Measurements from ENCODE around the gene AKT2. TPM values are rescaled to one million over a fixed set of nuclear protein-coding genes. Genes with fewer than 3 reads are reported as not detected.
A peak's percentile ranks its signal among the peaks of the same experiment; 100 is the strongest.

The AKT2 gene
- total RNA-seq, 1 donor from 2014 or later: 163 TPM

DNA sequence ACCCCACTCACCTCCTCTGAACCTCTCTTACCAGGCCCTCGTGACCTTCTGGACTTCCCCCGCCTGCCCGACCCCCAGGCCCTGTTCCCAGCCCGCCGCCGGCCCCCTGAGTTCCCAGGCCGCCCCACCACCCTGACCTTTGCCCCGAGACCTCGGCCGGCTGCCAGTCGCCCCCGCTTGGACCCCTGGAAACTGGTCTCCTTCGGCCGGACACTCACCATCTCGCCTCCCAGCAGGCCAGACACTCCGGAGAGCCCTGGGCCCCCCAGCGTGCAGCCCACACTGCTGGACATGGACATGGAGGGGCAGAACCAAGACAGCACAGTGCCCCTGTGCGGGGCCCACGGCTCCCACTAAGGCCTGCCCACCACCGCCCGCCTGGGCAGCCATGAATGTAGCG, 70.2 kb downstream of the AKT2 start:
- Mint-ChIP-seq H3K27ac (no peak overlapping the region), H3K4me1 (peaks cover 4% of the 10 kb centered on the region), H3K27me3 (peaks cover 28% of the 10 kb centered on the region), H3K4me3 (no peak overlapping the region), H3K9me3 (no peaks in the 10 kb centered on the region), H3K36me3 (ENCODE audit: low read depth) (peaks cover 4% of the 10 kb centered on the region)
- no peak for DNase-seq
- intact Hi-C loops (cut with micrococcal nuclease): no loop called here

- Mint-ChIP-seq H3K4me1 (peaks cover 4% of the 10 kb centered on the region), H3K27ac (no peak overlapping the region), H3K27me3 (peaks cover 19% of the 10 kb centered on the region), H3K9me3 (no peaks in the 10 kb centered on the region), H3K4me3 (no peak overlapping the region), H3K36me3 (ENCODE audit: low read depth) (peaks cover 9% of the 10 kb centered on the region)
- intact Hi-C loops (cut with micrococcal nuclease): no loop called here
- no peak for DNase-seq
These were observed 71.1 kb downstream of the AKT2 start for GRCh38 chr19:40213882-40214570.

GRCh38 chr19:40213251-40213829, 71.8 kb downstream of the AKT2 start:
- H3K36me3 Mint-ChIP-seq (ENCODE audit: low read depth): peaks cover 10% of the 10 kb centered on the region
- peaks cover 13% of the 10 kb centered on the region for H3K27me3 Mint-ChIP-seq
- H3K4me3 Mint-ChIP-seq: no peak overlapping the region
- H3K4me1 Mint-ChIP-seq: peaks cover 4% of the 10 kb centered on the region
- intact Hi-C loops (cut with micrococcal nuclease): no loop called here
- no peak for DNase-seq
- no peak overlapping the region for H3K27ac Mint-ChIP-seq
- H3K9me3 Mint-ChIP-seq: no peaks in the 10 kb centered on the region

GRCh38 chr19:40210889-40211288, 74.3 kb downstream of the AKT2 start:
- Mint-ChIP-seq H3K4me1 (no peaks in the 10 kb centered on the region), H3K4me3 (no peak overlapping the region), H3K36me3 (ENCODE audit: low read depth) (peaks cover 10% of the 10 kb centered on the region), H3K9me3 (no peaks in the 10 kb centered on the region), H3K27ac (no peak overlapping the region), H3K27me3 (no peaks in the 10 kb centered on the region)
- intact Hi-C loops (cut with micrococcal nuclease): no loop called here
- DNase-seq: no peak

DNA sequence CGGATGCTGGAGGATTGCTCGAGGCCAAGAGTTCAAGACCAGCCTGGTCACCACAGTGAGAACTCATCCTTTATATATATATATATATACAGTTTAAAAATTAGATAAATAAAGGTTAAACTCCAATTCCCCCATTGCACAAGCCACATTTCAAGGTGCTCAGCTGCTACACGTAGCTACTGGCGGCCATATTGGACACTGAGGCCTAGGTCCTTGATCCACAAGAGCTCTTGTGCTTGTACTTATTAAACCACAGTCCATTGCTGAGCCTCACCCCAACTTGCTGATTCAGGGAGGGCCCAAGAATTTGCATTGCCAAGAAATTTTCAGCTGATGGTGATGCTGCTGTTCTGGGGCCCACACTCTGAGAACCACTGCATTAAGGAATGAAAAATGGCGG, 76.5 kb downstream of the AKT2 start:
- Mint-ChIP-seq H3K9me3 (no peaks in the 10 kb centered on the region), H3K27me3 (no peaks in the 10 kb centered on the region), H3K36me3 (ENCODE audit: low read depth) (peaks cover 10% of the 10 kb centered on the region), H3K27ac (no peak overlapping the region), H3K4me1 (no peaks in the 10 kb centered on the region), H3K4me3 (no peak overlapping the region)
- DNase-seq: no peak
- intact Hi-C loops (cut with micrococcal nuclease): no loop called here

GRCh38 chr19:40205760-40206159, 79.4 kb downstream of the AKT2 start:
- Mint-ChIP-seq H3K4me1 (no peaks in the 10 kb centered on the region), H3K4me3 (no peak overlapping the region), H3K27me3 (no peaks in the 10 kb centered on the region), H3K9me3 (no peaks in the 10 kb centered on the region), H3K36me3 (ENCODE audit: low read depth) (peaks cover 7% of the 10 kb centered on the region), H3K27ac (no peak overlapping the region)
- no peak for DNase-seq
- intact Hi-C loops (cut with micrococcal nuclease): no loop called here

DNA sequence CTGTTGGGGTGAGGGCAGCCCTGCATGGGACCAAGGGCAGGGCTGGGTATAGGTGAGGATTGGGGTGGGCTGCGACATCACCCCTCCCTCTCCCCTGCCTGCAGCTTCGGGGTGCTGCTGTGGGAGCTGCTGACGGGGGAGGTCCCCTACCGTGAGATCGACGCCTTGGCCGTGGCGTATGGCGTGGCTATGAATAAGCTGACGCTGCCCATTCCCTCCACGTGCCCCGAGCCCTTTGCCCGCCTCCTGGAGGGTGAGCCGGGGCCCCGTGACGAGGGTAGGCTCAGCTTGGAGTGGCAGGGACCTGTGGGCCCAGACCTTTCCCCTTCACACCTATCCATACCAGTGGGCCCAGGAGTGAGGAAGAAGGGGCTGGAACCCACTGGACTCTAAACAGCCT, 80.8 kb downstream of the AKT2 start:
- Mint-ChIP-seq H3K9me3 (no peaks in the 10 kb centered on the region), H3K36me3 (ENCODE audit: low read depth) (peaks cover 5% of the 10 kb centered on the region), H3K27ac (no peak overlapping the region), H3K4me3 (no peak overlapping the region), H3K27me3 (no peaks in the 10 kb centered on the region), H3K4me1 (no peaks in the 10 kb centered on the region)
- intact Hi-C loops (cut with micrococcal nuclease): no loop called here
- DNase-seq: no peak

- H3K27ac Mint-ChIP-seq: no peak overlapping the region
- intact Hi-C loops (cut with micrococcal nuclease): no loop called here
- H3K27me3 Mint-ChIP-seq: no peaks in the 10 kb centered on the region
These were observed 84.6 kb downstream of the AKT2 start for GRCh38 chr19:40200341-40201099.

GRCh38 chr19:40198272-40198990, 86.7 kb downstream of the AKT2 start:
- Mint-ChIP-seq H3K27ac (no peak overlapping the region), H3K36me3 (ENCODE audit: low read depth) (peaks cover 6% of the 10 kb centered on the region), H3K4me3 (no peak overlapping the region), H3K9me3 (no peaks in the 10 kb centered on the region), H3K27me3 (no peaks in the 10 kb centered on the region), H3K4me1 (peaks cover 6% of the 10 kb centered on the region)
- DNase-seq: no peak
- intact Hi-C loops (cut with micrococcal nuclease): no loop called here

More at GRCh38 chr19:40200341-40201099, 84.6 kb downstream of the AKT2 start:
- no peak overlapping the region for H3K4me3 Mint-ChIP-seq
- no peaks in the 10 kb centered on the region for H3K9me3 Mint-ChIP-seq
- H3K36me3 Mint-ChIP-seq (ENCODE audit: low read depth): peaks cover 6% of the 10 kb centered on the region
- DNase-seq: no peak
- H3K4me1 Mint-ChIP-seq: no peaks in the 10 kb centered on the region

DNA sequence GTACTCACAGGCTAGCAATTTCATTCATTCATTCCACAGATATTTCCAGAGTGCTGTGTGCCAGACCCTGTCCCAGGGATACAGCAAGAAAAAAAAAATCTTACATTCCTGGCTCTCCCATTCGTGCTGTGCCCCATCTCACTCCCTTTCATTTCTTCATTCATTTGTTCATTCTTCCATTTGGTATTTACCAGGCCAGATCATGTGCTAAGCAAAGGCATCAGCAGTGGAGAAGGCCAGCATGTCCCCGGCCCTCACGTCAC, 91.6 kb downstream of the AKT2 start:
- Mint-ChIP-seq H3K27me3 (no peaks in the 10 kb centered on the region), H3K4me3 (peak overlapping the region; percentile 13), H3K27ac (no peak overlapping the region), H3K4me1 (peaks cover 24% of the 10 kb centered on the region), H3K9me3 (no peaks in the 10 kb centered on the region), H3K36me3 (ENCODE audit: low read depth) (peaks cover 2% of the 10 kb centered on the region)
- intact Hi-C loops (cut with micrococcal nuclease): no loop called here
- DNase-seq: no peak

GRCh38 chr19:40192758-40193586, 92.2 kb downstream of the AKT2 start:
- Mint-ChIP-seq H3K36me3 (ENCODE audit: low read depth) (peaks cover 2% of the 10 kb centered on the region), H3K9me3 (no peaks in the 10 kb centered on the region), H3K4me3 (peak overlapping the region; percentile 72), H3K27ac (no peak overlapping the region), H3K27me3 (no peaks in the 10 kb centered on the region), H3K4me1 (peaks cover 26% of the 10 kb centered on the region)
- no peak for DNase-seq
- intact Hi-C loops (cut with micrococcal nuclease): no loop called here

DNA sequence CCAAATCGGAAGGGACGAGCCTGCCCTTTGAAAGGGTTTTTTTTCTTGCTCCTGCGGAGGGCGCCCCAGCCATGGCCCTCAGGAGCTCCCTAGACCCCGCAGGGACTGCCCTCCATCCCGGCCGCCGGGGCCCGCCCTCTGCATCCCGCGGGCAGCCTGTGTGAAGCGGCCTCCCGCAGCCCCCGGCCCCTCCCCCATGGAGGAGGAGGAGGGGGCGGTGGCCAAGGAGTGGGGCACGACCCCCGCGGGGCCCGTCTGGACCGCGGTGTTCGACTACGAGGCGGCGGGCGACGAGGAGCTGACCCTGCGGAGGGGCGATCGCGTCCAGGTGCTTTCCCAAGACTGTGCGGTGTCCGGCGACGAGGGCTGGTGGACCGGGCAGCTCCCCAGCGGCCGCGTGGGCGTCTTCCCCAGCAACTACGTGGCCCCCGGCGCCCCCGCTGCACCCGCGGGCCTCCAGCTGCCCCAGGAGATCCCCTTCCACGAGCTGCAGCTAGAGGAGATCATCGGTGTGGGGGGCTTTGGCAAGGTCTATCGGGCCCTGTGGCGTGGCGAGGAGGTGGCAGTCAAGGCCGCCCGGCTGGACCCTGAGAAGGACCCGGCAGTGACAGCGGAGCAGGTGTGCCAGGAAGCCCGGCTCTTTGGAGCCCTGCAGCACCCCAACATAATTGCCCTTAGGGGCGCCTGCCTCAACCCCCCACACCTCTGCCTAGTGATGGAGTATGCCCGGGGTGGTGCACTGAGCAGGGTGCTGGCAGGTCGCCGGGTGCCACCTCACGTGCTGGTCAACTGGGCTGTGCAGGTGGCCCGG, 93.1 kb downstream of the AKT2 start:
- H3K9me3 Mint-ChIP-seq: no peaks in the 10 kb centered on the region
- peak; percentile 79 for DNase-seq
- peak overlapping the region; percentile 72 for H3K4me3 Mint-ChIP-seq
- intact Hi-C loops (cut with micrococcal nuclease): loop anchor here (2.0 kb wide), 2 partner anchors 51 to 93 kb away; partner anchors contain the start of gene AKT2
- no peak overlapping the region for H3K27ac Mint-ChIP-seq
- H3K27me3 Mint-ChIP-seq: no peaks in the 10 kb centered on the region
- H3K36me3 Mint-ChIP-seq (ENCODE audit: low read depth): no peaks in the 10 kb centered on the region
- H3K4me1 Mint-ChIP-seq: peaks cover 26% of the 10 kb centered on the region

All from activated CD4-positive, alpha-beta T cell treated with anti-CD3 and anti-CD28 coated beads, Interleukin-2, amount 10 ng/mL, durations not matched to agents 24 days and 14 days (primary cell).